Measurements from ENCODE around the gene HNRNPLL. TPM values are rescaled to one million over a fixed set of nuclear protein-coding genes. Genes with fewer than 3 reads are reported as not detected.

The HNRNPLL gene
- total and polyA plus RNA-seq, 2 experiments from 2014 or later = 42.5 to 53.4 TPM

DNA sequence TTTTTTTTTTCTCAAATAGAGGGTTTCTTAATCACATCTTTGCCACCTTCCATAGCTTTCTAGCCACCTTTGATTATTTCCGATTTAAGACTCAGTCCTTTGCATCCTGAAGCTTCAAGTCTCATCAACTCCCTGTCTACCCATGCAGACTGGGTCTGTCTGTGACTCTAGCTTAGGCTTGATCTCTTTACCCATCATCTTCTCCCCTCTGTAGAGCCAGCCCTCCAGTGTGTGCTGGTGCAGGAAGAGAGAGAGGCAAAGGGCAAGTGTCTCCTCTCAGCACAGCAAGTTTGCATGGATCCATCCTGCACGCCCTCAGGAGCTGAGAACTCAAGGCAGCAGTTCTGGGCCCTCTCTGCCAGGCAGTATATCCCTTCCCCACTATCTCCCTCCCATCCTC lies 70.4 kb downstream of the HNRNPLL start:
- Mint-ChIP-seq H3K9me3 (no peaks in the 10 kb centered on the region), H3K4me1 (peaks cover 5% of the 10 kb centered on the region), H3K27ac (no peak overlapping the region), H3K4me3 (no peak overlapping the region), H3K36me3 (ENCODE audit: low read depth) (no peaks in the 10 kb centered on the region), H3K27me3 (ENCODE audit: insufficient read depth, low read depth, poor library complexity) (peaks cover 14% of the 10 kb centered on the region)
- peaks cover 14% of the 10 kb centered on the region for H3K27me3 ChIP-seq (ENCODE audit: insufficient read depth)
- no peak for ATAC-seq
- DNase-seq (ENCODE audit: low spot score) = no peak
- no peaks in the 10 kb centered on the region for H3K4me1 ChIP-seq (ENCODE audit: insufficient read depth)
- no peak overlapping the region for H3K4me3 ChIP-seq
- H4K20me1 ChIP-seq (replicated peaks; ENCODE audit: insufficient read depth) = no peaks in the 10 kb centered on the region
- H3K36me3 ChIP-seq (ENCODE audit: insufficient read depth) = no peaks in the 10 kb centered on the region
- TF ChIP-seq, protein P1, sequence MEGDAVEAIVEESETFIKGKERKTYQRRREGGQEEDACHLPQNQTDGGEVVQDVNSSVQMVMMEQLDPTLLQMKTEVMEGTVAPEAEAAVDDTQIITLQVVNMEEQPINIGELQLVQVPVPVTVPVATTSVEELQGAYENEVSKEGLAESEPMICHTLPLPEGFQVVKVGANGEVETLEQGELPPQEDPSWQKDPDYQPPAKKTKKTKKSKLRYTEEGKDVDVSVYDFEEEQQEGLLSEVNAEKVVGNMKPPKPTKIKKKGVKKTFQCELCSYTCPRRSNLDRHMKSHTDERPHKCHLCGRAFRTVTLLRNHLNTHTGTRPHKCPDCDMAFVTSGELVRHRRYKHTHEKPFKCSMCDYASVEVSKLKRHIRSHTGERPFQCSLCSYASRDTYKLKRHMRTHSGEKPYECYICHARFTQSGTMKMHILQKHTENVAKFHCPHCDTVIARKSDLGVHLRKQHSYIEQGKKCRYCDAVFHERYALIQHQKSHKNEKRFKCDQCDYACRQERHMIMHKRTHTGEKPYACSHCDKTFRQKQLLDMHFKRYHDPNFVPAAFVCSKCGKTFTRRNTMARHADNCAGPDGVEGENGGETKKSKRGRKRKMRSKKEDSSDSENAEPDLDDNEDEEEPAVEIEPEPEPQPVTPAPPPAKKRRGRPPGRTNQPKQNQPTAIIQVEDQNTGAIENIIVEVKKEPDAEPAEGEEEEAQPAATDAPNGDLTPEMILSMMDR (conservative IDR thresholded peaks at IDR 0.05; ENCODE audit: low read depth in 2 of 2) = no peak
- no peak for TF ChIP-seq NANOG (IDR thresholded peaks at IDR 0.05; ENCODE audit: borderline replicate concordance)
- TF ChIP-seq STAT1 (IDR thresholded peaks at IDR 0.05; ENCODE audit: unreplicated experiment) = no peak
- no peak for TF ChIP-seq JUNB (IDR thresholded peaks at IDR 0.05; ENCODE audit: unreplicated experiment)
- peak overlapping the region; percentile 28; the same call in 1 of the 2 replicates for H2AFZ ChIP-seq
- H3F3A ChIP-seq (replicated peaks; ENCODE audit: low read depth) = no peaks in the 10 kb centered on the region
- H3K79me2 ChIP-seq (replicated peaks; ENCODE audit: insufficient read depth) = no peaks in the 10 kb centered on the region
- no peaks in the 10 kb centered on the region for H3K9me2 ChIP-seq (ENCODE audit: insufficient read depth)
- H3K27ac ChIP-seq (ENCODE audit: low read depth) = no peak overlapping the region
- H3K4me2 ChIP-seq = no peak overlapping the region

DNA sequence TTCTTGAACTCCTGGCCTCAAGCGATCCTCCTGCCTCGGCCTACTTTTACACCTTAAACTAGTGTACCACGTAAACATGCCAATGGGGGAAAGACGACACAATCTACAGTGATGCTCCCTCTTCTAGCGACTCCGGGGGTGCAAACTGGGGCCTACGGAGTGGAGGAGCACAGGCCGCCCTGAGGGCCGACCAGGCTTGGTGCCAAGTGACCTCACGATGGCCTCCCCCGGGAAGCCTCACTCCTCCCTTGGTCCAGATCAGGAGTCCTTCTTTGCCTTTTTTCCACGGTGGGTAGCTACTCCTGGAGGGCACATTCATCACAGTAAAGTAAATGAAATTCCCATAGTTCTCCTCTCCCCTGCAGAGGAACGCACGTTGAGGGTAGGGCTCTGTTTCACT lies 73.5 kb downstream of the HNRNPLL start:
- H3K79me2 ChIP-seq (replicated peaks; ENCODE audit: insufficient read depth) = no peaks in the 10 kb centered on the region
- H3K9me2 ChIP-seq (ENCODE audit: insufficient read depth) = no peaks in the 10 kb centered on the region
- no peaks in the 10 kb centered on the region for H3K36me3 ChIP-seq (ENCODE audit: insufficient read depth)
- no peak overlapping the region for H3K27ac ChIP-seq (ENCODE audit: low read depth)
- Mint-ChIP-seq H3K9me3 (no peaks in the 10 kb centered on the region), H3K4me3 (no peak overlapping the region; the same call in 2 of the 3 replicates), H3K27me3 (ENCODE audit: insufficient read depth, low read depth, poor library complexity) (peaks cover 6% of the 10 kb centered on the region), H3K27ac (no peak overlapping the region), H3K4me1 (peaks cover 6% of the 10 kb centered on the region), H3K36me3 (ENCODE audit: low read depth) (no peaks in the 10 kb centered on the region)
- no peaks in the 10 kb centered on the region for H3F3A ChIP-seq (replicated peaks; ENCODE audit: low read depth)
- H3K27me3 ChIP-seq (ENCODE audit: insufficient read depth) = no peaks in the 10 kb centered on the region
- DNase-seq (ENCODE audit: low spot score) = no peak
- no peak overlapping the region for H3K4me3 ChIP-seq
- ATAC-seq = no peak
- H3K4me1 ChIP-seq (ENCODE audit: insufficient read depth) = no peaks in the 10 kb centered on the region
- H4K20me1 ChIP-seq (replicated peaks; ENCODE audit: insufficient read depth) = no peaks in the 10 kb centered on the region
- peak overlapping the region; percentile 66; the same call in 1 of the 2 replicates for H2AFZ ChIP-seq
- no peak overlapping the region for H3K4me2 ChIP-seq
- TF ChIP-seq, protein P2, sequence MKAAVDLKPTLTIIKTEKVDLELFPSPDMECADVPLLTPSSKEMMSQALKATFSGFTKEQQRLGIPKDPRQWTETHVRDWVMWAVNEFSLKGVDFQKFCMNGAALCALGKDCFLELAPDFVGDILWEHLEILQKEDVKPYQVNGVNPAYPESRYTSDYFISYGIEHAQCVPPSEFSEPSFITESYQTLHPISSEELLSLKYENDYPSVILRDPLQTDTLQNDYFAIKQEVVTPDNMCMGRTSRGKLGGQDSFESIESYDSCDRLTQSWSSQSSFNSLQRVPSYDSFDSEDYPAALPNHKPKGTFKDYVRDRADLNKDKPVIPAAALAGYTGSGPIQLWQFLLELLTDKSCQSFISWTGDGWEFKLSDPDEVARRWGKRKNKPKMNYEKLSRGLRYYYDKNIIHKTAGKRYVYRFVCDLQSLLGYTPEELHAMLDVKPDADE (IDR thresholded peaks at IDR 0.05) = no peak
- TF ChIP-seq, protein P1 (conservative IDR thresholded peaks at IDR 0.05; ENCODE audit: low read depth in 2 of 2) = no peak
- TF ChIP-seq POLR2AphosphoS5 (IDR thresholded peaks at IDR 0.05; ENCODE audit: low read depth) (no peak), STAT1 (IDR thresholded peaks at IDR 0.05; ENCODE audit: unreplicated experiment) (no peak), JUNB (IDR thresholded peaks at IDR 0.05; ENCODE audit: unreplicated experiment) (no peak), EZH2phosphoT487 (IDR thresholded peaks at IDR 0.05; ENCODE audit: unreplicated experiment) (no peak), ZNF114 (CRISPR knock-in tag; IDR thresholded peaks at IDR 0.05) (no peak), CREB1 (CRISPR knock-in tag; IDR thresholded peaks at IDR 0.05; ENCODE audit: low read depth) (no peak), EZH2 (IDR thresholded peaks at IDR 0.05; ENCODE audit: low read depth, unreplicated experiment) (no peak), NANOG (IDR thresholded peaks at IDR 0.05; ENCODE audit: borderline replicate concordance) (no peak)
- TF ChIP-seq, protein P3, sequence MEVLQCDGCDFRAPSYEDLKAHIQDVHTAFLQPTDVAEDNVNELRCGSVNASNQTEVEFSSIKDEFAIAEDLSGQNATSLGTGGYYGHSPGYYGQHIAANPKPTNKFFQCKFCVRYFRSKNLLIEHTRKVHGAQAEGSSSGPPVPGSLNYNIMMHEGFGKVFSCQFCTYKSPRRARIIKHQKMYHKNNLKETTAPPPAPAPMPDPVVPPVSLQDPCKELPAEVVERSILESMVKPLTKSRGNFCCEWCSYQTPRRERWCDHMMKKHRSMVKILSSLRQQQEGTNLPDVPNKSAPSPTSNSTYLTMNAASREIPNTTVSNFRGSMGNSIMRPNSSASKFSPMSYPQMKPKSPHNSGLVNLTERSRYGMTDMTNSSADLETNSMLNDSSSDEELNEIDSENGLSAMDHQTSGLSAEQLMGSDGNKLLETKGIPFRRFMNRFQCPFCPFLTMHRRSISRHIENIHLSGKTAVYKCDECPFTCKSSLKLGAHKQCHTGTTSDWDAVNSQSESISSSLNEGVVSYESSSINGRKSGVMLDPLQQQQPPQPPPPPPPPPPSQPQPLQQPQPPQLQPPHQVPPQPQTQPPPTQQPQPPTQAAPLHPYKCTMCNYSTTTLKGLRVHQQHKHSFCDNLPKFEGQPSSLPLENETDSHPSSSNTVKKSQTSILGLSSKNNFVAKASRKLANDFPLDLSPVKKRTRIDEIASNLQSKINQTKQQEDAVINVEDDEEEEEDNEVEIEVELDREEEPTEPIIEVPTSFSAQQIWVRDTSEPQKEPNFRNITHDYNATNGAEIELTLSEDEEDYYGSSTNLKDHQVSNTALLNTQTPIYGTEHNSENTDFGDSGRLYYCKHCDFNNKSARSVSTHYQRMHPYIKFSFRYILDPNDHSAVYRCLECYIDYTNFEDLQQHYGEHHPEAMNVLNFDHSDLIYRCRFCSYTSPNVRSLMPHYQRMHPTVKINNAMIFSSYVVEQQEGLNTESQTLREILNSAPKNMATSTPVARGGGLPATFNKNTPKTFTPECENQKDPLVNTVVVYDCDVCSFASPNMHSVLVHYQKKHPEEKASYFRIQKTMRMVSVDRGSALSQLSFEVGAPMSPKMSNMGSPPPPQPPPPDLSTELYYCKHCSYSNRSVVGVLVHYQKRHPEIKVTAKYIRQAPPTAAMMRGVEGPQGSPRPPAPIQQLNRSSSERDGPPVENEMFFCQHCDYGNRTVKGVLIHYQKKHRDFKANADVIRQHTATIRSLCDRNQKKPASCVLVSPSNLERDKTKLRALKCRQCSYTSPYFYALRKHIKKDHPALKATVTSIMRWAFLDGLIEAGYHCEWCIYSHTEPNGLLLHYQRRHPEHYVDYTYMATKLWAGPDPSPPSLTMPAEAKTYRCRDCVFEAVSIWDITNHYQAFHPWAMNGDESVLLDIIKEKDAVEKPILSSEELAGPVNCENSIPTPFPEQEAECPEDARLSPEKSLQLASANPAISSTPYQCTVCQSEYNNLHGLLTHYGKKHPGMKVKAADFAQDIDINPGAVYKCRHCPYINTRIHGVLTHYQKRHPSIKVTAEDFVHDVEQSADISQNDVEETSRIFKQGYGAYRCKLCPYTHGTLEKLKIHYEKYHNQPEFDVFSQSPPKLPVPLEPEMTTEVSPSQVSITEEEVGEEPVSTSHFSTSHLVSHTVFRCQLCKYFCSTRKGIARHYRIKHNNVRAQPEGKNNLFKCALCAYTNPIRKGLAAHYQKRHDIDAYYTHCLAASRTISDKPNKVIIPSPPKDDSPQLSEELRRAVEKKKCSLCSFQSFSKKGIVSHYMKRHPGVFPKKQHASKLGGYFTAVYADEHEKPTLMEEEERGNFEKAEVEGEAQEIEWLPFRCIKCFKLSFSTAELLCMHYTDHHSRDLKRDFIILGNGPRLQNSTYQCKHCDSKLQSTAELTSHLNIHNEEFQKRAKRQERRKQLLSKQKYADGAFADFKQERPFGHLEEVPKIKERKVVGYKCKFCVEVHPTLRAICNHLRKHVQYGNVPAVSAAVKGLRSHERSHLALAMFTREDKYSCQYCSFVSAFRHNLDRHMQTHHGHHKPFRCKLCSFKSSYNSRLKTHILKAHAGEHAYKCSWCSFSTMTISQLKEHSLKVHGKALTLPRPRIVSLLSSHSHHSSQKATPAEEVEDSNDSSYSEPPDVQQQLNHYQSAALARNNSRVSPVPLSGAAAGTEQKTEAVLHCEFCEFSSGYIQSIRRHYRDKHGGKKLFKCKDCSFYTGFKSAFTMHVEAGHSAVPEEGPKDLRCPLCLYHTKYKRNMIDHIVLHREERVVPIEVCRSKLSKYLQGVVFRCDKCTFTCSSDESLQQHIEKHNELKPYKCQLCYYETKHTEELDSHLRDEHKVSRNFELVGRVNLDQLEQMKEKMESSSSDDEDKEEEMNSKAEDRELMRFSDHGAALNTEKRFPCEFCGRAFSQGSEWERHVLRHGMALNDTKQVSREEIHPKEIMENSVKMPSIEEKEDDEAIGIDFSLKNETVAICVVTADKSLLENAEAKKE (CRISPR knock-in tag; IDR thresholded peaks at IDR 0.05) = no peak
